CD4-positive, alpha-beta T cell treated with Interleukin-2 at 100 ng/mL for 4 hours (primary cell): Measurements from ENCODE around the gene GXYLT2.
A peak's percentile ranks its signal among the peaks of the same experiment; 100 is the strongest.

Experiments
- DNase-seq: peaks from one replicate; pipeline ENCODE4 v3.0.0-alpha.2; 2020; ENCODE audit warnings: low spot score

GXYLT2 gene

DNA sequence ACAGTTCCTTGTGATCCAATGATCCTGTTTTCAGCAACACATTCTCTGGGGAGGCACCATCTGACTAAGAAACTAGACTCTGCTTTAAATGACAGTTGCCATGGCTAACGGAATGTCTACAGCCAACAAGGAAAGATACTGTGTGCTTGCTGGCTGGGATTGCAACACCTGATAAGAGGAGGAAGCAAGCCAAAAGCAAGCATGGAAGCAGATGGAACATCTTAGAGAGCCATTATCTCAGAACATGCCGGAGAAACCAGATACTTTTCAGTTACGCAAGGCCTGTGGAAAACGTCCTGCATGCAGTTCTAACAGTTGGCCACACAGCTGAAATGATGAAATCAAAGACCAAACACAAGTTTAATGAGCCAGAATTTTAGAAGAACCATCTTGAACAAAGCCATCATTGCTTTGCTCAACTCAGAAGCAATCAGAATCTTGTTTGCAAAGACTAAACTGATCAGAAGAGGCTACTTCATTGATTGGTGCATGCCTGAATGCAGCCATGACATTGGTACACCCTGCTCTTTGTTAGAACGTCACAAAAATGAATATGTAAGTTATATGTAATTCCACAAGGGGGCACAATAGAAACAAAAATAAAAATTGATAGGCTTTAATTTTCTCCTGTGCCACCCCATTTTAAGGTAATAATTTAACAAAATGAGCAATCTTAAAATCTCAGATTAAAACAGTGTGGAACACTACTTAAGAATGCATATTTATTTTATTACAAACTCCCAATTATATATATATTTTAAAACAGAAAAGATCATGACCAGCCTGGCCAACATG lies 50.8 kb downstream of the GXYLT2 start:
- DNase-seq: peak; percentile 60

DNA sequence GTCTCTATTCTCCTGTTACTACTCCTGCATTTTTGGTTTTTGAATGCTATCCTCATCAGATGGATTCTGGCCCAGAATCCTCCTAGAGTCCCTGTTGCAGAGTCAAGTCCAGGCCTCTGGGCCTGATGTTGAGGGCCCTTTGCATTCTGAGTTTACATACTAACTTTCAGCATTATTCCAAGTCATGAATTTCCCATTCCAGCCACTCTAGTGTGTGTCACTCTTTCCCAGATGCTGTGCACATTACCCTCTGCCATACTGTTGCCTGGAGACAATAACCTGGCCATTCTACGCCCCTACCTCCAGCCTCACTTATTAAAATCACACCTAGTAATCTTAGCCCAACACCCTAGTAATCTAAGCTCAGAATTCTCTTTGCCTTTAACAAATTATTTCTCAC lies 53.4 kb downstream of the GXYLT2 start:
- DNase-seq: no peak

DNA sequence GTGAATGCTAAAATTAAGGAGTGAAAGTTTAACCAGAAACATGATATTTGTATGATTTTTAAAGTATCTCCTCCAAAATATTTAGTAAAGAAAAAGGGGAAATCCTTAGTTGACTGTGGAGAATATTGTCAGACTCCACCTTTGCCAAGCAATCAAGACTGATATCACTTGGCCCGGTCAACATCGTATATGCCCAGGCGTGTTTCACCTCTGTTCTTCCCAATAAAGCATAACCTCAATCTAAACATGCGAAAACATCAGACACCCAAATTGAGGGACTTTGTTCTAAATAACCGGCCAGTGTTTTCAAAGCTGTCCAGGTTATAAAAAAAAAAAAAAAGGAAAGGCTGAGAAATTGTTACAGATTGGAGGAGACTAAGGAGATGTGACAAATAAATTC lies 54.6 kb downstream of the GXYLT2 start:
- DNase-seq: no peak

GRCh38 chr3:72944696-72945095 lies 56.9 kb downstream of the GXYLT2 start:
- DNase-seq: no peak

- DNase-seq: no peak
These were observed 60.1 kb downstream of the GXYLT2 start for GRCh38 chr3:72947715-72948490.

DNA sequence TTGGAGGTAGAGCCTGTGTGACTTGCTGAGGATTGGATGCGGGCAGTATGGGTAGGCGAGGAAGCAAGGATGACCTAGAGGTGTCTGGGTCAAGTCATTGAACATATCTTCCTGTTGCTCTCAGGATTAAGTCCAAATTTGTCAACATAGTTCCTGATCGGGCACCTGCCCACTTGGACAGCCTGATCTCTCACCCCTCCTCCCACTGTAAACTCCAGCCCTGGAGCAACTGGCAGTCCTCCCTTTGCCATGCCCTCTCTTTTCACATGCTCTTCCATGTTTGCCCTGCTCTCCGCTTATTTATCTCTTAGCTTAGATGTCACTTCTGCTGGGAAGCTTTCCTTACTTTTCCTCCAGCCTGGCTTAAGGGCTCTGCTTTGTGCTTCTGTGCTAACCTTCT lies 61.2 kb downstream of the GXYLT2 start:
- DNase-seq: no peak

- DNase-seq: no peak
These were observed 62.5 kb downstream of the GXYLT2 start for GRCh38 chr3:72950372-72950771.

GRCh38 chr3:72950801-72951200 lies 63.0 kb downstream of the GXYLT2 start:
- DNase-seq: no peak

DNA sequence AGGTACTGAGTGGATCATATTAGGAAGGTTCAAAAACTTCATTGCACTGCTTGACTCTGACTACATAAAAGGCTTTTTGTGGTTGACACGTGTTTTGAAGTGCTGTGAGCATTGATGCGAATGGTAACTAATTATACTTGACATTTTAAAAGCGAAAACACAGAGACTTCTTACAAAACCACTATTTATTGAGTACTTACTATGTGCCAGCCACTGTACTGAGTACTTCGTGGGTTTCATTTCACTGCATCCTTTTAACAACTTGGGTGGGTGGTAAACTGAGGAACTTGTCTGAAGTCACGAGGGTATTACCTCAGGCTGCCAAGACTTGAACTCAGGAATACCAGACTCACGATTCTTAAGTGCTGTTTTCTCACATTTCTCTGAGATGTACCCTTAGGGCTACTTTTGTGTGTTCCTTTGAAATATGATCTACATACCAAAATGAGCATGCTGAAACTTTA lies 63.4 kb downstream of the GXYLT2 start:
- no peak for DNase-seq

DNA sequence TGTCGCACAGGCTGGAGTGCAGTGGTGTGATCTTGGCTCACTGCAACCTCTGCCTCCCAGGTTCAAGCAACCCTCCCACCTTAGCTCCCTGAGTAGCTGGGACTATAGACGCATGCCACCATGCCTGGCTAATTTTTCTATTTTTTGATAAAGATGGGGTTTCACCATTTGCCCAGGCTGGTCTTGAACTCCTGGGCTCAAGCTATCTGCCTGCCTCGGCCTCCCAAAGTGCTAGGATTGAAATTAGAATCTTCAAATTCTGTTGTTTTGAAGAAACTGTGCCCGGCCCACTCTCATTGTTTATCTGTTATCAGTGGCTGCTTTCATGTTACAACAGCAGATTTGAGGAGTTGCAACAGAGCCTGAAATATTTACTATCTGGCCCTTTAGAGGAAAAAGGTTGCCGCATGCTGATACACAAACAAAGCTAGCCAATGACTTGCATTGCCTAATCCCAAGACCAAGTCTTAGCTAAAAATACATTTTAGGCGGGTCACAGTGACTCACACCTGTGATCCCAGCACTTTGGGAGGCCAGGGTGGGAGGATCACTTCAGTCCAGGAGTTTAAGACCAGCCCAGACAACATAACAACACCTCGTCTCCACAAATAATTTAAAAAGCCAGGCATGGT lies 65.6 kb downstream of the GXYLT2 start:
- no peak for DNase-seq

DNA sequence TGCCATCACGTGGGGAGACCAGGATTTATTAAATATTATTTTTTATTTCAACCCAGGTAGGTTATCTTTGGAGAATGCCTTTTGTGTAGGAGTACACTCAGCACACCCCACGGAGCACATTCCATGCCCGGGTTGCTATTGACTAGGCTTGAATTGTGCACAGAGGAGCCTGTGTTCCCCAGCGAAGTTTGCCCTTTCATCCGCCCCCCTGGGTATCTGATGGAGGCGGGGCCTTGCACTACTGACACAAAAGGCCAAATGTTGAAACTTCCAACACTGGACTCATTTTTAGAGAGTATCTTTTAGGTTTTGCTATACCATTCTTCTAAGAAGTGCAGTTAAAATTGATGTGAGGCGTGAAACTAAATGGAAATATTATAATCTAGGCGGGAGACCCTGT lies 69.5 kb downstream of the GXYLT2 start:
- DNase-seq: no peak

DNA sequence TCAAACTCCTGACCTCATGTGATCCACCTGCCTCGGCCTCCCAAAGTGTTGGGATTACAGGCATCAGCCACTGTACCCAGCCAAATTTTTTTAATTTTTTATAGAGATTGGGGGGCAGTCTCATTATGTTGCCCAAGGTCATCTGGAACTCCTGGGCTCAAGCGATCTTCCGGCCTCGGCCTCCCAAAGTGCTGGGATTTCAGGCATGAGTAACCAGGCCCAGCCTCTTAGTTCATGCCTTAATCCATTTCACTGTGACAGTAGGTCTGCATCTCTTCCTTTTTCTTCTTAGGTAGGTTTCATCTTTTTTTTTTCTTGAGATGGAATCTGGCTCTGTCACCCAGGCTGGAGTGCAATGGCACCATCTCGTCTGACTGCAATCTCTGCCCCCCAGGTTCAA lies 71.5 kb downstream of the GXYLT2 start:
- no peak for DNase-seq

DNA sequence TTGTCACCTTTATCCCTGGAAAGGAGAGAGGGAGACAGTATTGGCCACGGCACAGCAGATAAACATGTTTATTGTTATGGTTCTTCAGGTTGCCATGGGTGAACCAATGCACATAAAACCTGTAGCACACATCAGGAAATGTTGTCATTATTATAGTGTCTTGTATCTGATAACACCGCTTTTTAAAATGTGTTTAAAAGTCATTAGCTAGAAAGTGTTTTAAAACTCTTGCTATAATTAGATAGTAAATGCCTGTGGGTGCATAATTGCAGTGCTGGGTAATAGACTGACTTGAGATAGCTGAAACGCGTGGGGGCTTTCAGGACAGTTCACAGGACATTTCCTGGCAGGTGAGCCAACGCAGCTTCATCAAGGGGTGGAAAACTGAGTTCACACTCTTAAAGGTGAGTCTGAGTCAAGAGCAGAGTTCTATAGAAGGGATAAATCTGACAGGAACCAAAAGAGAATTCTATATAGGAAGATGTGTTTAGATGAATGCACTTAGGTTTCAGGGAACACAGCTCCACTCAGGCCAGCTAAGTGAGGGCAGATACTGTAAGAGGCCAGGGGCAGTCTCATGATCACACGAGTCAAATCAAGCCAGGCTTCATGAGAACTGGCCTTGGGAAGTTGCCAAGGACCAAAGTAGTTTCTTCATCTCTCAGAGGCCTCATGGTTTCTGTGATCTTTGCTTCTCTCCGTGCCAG lies 73.1 kb downstream of the GXYLT2 start:
- peak; percentile 23 for DNase-seq

DNA sequence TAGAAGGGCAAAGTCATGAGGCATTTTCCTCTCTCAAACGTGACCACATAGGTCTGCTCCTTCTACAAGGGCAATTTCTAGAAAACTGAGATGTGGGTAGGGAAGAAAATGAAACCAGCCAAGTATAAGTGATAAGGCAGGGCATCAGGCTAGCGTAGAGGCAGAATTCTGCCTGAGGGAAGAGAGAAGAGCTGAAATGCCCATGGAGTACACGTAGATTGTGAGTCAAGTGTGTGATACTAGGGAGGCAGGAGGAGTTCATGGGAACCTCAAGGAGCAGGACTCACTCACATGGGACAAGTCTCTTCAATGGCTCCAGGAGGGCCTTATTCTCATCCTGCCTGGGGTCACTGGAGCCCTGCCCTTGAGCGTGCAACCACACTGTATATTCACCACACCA lies 73.9 kb downstream of the GXYLT2 start:
- no peak for DNase-seq

DNA sequence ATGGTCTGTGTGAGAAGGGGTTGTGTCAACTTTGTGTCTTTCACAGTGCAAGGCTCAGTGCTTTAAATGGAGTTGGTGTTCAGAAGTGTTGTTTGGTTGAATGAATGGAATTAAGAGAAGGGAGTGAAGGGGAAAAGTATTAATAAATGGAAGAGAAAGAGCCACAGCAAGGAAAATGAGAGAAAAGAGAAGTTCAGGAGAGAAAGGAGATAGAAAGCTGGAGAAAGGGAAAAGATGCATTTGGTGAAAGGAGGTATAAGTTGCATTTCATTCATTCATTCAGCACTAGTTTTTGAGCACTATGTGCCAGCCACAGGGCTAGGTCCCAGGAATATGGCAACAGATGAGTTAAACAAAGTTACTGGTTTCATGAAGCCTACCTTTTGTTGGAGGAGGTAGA lies 74.5 kb downstream of the GXYLT2 start:
- DNase-seq: no peak

DNA sequence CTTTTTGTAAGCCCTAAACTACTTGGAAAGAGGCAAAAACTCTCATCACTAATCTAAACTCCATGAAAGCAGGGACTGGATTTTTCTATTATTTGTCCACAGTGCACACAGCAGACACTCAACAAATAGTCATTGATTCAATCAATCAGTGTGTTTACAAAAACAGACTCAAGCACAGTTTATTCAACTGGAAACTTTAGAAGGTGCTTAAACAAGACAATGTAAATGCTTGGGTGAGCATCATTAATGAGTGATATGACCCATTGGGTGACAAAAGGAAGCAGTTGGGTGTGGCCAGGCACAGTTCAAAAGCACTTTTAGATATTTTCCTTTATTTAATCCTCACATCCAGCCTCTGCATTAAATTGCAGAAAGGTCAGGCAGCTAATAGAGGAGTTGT lies 76.8 kb downstream of the GXYLT2 start:
- no peak for DNase-seq

- no peak for DNase-seq
These were observed 80.4 kb downstream of the GXYLT2 start for GRCh38 chr3:72968266-72968664.

- DNase-seq: no peak
These were observed 81.9 kb downstream of the GXYLT2 start for GRCh38 chr3:72969766-72970165.

DNA sequence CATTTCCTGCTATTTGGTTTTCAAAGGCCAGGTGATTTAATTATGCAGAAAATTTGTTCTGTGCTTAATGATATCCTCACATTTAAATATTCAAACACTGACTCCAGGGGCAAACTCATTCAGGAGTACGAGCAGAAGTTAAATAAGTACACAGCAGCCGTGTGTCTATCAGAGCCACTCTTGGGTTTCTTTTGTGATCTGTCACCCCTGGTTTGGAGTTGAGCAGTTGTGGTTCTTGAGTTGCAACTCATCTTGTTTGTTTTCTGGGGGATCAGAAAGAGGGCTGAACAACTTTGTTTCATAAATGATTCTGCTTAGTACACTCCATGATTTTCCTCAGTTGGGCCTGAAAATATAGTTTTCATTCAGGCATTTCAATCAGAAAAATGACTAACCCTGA lies 83.1 kb downstream of the GXYLT2 start:
- no peak for DNase-seq

DNA sequence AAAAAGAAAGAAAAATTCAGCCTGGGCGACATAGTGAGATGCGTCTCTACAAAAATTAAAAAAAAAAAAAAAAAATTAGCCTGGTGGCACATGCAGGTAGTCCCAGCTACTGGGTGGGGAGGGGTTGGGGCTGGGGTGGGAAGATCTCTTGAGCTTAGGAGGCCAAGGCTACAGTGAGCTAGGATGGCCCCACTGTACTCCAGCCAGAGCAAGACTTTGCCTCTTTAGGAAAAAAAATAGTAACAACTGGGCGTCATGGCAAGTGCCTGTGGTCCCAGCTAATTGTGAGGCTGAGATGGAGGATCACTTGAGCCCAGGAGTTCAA lies 84.8 kb downstream of the GXYLT2 start:
- DNase-seq: no peak

DNA sequence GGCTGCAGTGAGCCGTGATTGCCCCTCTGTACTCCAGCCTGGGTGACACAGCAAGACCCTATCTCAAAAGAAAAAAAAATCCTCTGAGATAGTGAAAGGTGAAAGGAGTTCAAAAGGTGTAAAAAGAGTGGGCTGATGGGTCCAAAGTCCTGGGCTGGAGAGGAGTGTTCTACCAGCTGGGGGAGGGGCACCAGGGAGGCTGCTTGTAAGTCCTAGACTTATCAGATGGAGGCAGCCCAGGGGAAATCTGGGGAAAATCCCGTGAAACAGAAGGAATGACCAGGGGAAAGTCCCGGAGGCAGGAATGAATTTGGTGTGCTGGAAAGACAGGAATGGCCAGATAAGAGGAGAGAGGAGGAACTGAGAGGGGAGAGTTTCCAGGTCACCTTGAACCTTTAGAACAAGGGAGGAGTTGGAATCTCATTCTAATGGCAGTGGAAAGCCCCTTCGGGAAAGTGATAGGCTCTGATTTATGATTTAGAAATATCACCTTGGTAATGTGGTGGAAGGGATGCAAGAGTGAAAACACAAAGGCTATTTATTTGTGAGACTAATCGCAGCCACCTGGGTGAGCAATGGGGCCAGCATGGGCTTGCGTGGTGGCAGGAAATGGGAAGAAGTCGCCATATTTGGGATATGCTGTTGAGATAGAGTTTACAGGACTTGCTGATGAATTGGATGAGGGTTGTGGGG lies 85.3 kb downstream of the GXYLT2 start:
- DNase-seq: no peak

DNA sequence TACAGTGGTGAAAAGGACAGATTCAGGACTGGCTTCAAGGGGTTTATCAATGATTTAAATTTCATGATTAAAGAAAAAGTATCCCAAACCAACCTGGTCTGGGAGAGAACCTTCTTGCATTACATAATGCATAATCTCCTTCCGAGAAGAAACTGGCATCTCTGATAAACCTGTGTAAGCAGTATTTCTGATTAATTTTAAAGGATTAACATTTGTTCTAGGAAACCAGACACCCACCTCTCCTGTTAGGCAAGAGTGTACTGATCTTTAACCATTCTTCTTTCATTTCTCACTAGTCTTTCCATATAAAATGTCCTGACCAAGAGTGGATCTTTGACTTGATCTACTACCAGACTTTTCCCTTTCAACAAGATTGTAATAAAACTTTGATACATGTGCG lies 85.9 kb downstream of the GXYLT2 start:
- DNase-seq: no peak
